ENCODE data around the gene MRPL10. TPM values are rescaled to one million over a fixed set of nuclear protein-coding genes. Genes with fewer than 3 reads are reported as not detected.

The MRPL10 gene
- total and polyA plus RNA-seq, 4 donors: 18.4 to 38.3 (median 30.3) TPM

- Histone ChIP-seq H3K4me3 (no peak overlapping the region), H3K27me3 (ENCODE audit: control insufficient read depth in 3 of 3, insufficient read depth in 3 of 3, low read length in 2 of 3) (peaks cover 0 to 34% (median 12%) of the 10 kb centered on the region in 3 donors), H3K4me1 (ENCODE audit: control insufficient read depth in 5 of 5, insufficient read depth in 5 of 5, low read length in 5 of 5) (peaks cover 0 to 5% (median 0%) of the 10 kb centered on the region in 5 donors), H3K9me3 (ENCODE audit: control insufficient read depth in 4 of 4, insufficient read depth in 3 of 4, low read length in 3 of 4) (no peaks in the 10 kb centered on the region), H3K27ac (ENCODE audit: low read depth in 1 of 2, low read length in 1 of 2) (no peak overlapping the region), H3K36me3 (ENCODE audit: control insufficient read depth in 4 of 4, insufficient read depth in 4 of 4, low read length in 4 of 4) (no peaks in the 10 kb centered on the region), H3K9ac (ENCODE audit: insufficient read depth in 1 of 2, low read length in 2 of 2) (no peak overlapping the region)
- DNase-seq (peak; percentile 47 to 71 (median 65)), ATAC-seq (ENCODE audit: insufficient read depth, low FRiP score) (no peak)
- TF ChIP-seq, protein P1, sequence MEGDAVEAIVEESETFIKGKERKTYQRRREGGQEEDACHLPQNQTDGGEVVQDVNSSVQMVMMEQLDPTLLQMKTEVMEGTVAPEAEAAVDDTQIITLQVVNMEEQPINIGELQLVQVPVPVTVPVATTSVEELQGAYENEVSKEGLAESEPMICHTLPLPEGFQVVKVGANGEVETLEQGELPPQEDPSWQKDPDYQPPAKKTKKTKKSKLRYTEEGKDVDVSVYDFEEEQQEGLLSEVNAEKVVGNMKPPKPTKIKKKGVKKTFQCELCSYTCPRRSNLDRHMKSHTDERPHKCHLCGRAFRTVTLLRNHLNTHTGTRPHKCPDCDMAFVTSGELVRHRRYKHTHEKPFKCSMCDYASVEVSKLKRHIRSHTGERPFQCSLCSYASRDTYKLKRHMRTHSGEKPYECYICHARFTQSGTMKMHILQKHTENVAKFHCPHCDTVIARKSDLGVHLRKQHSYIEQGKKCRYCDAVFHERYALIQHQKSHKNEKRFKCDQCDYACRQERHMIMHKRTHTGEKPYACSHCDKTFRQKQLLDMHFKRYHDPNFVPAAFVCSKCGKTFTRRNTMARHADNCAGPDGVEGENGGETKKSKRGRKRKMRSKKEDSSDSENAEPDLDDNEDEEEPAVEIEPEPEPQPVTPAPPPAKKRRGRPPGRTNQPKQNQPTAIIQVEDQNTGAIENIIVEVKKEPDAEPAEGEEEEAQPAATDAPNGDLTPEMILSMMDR (IDR thresholded peaks at IDR 0.05; ENCODE audit: control extremely low read depth, extremely low read depth): no peak
- WGBS, 2 donors: 24 to 41% methylated on average over 5 of the region's 5 CpGs
These were observed 45.7 kb downstream of the MRPL10 start for GRCh38 chr17:47785538-47786123.

- H3K9me3 ChIP-seq (ENCODE audit: control insufficient read depth in 4 of 4, insufficient read depth in 3 of 4, low read length in 3 of 4): no peaks in the 10 kb centered on the region
- no peak for DNase-seq
- H3K9ac ChIP-seq (ENCODE audit: insufficient read depth in 1 of 2, low read length in 2 of 2): no peak overlapping the region
- no peak overlapping the region for H3K27ac ChIP-seq (ENCODE audit: low read depth in 1 of 2, low read length in 1 of 2)
- TF ChIP-seq, protein P1 (IDR thresholded peaks at IDR 0.05; ENCODE audit: control extremely low read depth, extremely low read depth): no peak
- no peaks in the 10 kb centered on the region for H3K4me1 ChIP-seq (ENCODE audit: control insufficient read depth in 5 of 5, insufficient read depth in 5 of 5, low read length in 5 of 5)
- peaks cover 0 to 36% (median 9%) of the 10 kb centered on the region in 3 donors for H3K27me3 ChIP-seq (ENCODE audit: control insufficient read depth in 3 of 3, insufficient read depth in 3 of 3, low read length in 2 of 3)
- no peak for ATAC-seq (ENCODE audit: insufficient read depth, low FRiP score)
- no peak overlapping the region for H3K4me3 ChIP-seq
- 65 to 71% methylated on average over 5 of the region's 5 CpGs for WGBS, 2 donors
- H3K36me3 ChIP-seq (ENCODE audit: control insufficient read depth in 4 of 4, insufficient read depth in 4 of 4, low read length in 4 of 4): no peaks in the 10 kb centered on the region
These were observed 49.9 kb downstream of the MRPL10 start for GRCh38 chr17:47781397-47781796.

DNA sequence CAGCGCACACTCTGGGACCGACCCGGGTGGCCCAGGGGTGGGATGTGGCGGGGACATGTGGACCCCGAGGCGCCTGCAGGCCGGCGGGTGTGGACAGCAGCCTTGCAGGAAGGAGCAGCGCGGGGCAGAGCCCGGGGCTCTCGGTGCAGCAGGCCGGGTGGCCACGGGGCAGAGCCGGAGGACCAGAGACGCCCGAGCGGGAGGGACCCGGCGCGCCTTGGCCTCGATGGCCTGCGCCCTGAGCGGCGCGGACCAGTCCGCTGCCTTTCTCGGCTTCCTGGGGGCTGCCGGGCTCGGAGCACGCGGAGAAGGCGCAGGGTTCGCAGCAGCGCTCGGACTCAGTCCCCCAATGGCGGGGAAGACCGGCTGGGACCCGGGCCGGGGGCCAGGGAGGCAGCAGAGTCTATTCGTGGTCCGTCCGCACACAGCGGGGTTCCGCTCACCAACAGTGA lies 53.1 kb downstream of the MRPL10 start:
- DNase-seq: no peak
- Histone ChIP-seq H3K27me3 (ENCODE audit: control insufficient read depth in 3 of 3, insufficient read depth in 3 of 3, low read length in 2 of 3) (peaks cover 0 to 32% (median 9%) of the 10 kb centered on the region in 3 donors), H3K4me1 (ENCODE audit: control insufficient read depth in 5 of 5, insufficient read depth in 5 of 5, low read length in 5 of 5) (no peaks in the 10 kb centered on the region)

More for the DNA sequence above, 53.1 kb downstream of the MRPL10 start:
- H3K4me3 ChIP-seq: no peak overlapping the region
- H3K27ac ChIP-seq (ENCODE audit: low read depth in 1 of 2, low read length in 1 of 2): no peak overlapping the region
- H3K9me3 ChIP-seq (ENCODE audit: control insufficient read depth in 4 of 4, insufficient read depth in 3 of 4, low read length in 3 of 4): peaks cover 0 to 2% (median 0%) of the 10 kb centered on the region in 4 donors
- no peaks in the 10 kb centered on the region for H3K36me3 ChIP-seq (ENCODE audit: control insufficient read depth in 4 of 4, insufficient read depth in 4 of 4, low read length in 4 of 4)
- no peak for ATAC-seq (ENCODE audit: insufficient read depth, low FRiP score)
- H3K9ac ChIP-seq (ENCODE audit: insufficient read depth in 1 of 2, low read length in 2 of 2): no peak overlapping the region
- 24 to 32% methylated on average over 24 to 45 of the region's 45 CpGs for WGBS, 2 donors
- TF ChIP-seq, protein P1 (IDR thresholded peaks at IDR 0.05; ENCODE audit: control extremely low read depth, extremely low read depth): no peak
